K562 (cell line): ENCODE results near the gene ZCCHC8. TPM values are rescaled to one million over a fixed set of nuclear protein-coding genes. Genes with fewer than 3 reads are reported as not detected.

Source experiments
- ATAC-seq: fragments of 200-7000 bp; cut with Tn5 transposase; 3 replicates; pipeline ENCODE4 v1.9.1; 2020; ENCODE audit warnings: moderate library complexity
- BruUV-seq: library from RNA; stranded (reverse); fragments of 400-500 nt; replicated peaks from 2 replicates; lab custom pipeline; 2021; lab: Mats Ljungman, UMichigan
- CTCF ChIA-PET: fragments of 300-600 bp; formaldehyde crosslinking; extraction: SDS; loops from one replicate; lab custom pipeline; 2021; ENCODE audit warnings: low intra/inter-chr PET ratio; lab: Yijun Ruan, JAX
- POLR2A ChIA-PET: fragments of 300-600, 350-650 bp; sonication (Branson Sonifier 250); formaldehyde crosslinking; extraction: SDS; loops from one replicate; lab custom pipeline; 2021; ENCODE audit warnings: antibody characterized with exemption, inconsistent platforms; lab: Yijun Ruan, JAX
- DNase-seq, 4 experiments: peaks; one replicate each; pipeline versions ENCODE4 v3.0.0 to v3.0.0-alpha.2; 2011 to 2018; ENCODE audit warnings: low spot score in 3 of 4, mixed read lengths in 3 of 4; ENCODE audit errors: extremely low read depth in 1 of 4
- FAIRE-seq: peaks from 2 replicates; lab custom pipeline; 2011; peaks lifted over from hg19 to GRCh38; lab: Jason Lieb, UNC
- H2AFZ ChIP-seq: 2 replicates; pipeline ENCODE4 v1.6.0; 2011; ENCODE audit warnings: low read depth, low read length, control low read depth, inconsistent platforms
- H3K27ac ChIP-seq: fragments of 200-600 bp; 3 replicates; pipeline ENCODE4 v1.8.0; 2011; ENCODE audit warnings: low read depth, mild to moderate bottlenecking, control low read depth, inconsistent platforms, low read length, moderate library complexity, mixed read lengths; ENCODE audit errors: extremely low read depth
- H3K27me3 ChIP-seq, 2 experiments: fragments of 300-600 bp in 1 of 2; 2 replicates in 1 of 2; 3 replicates in 1 of 2; pipeline versions ENCODE4 v1.6.0 to v1.8.0; 2011; ENCODE audit warnings: inconsistent platforms in 2 of 2, low read length in 2 of 2, mild to moderate bottlenecking in 1 of 2, mixed read lengths in 1 of 2, moderate library complexity in 1 of 2; ENCODE audit not compliant: control insufficient read depth in 2 of 2, insufficient read depth in 2 of 2
- H3K36me3 ChIP-seq: fragments of 300-600 bp; 3 replicates; pipeline ENCODE4 v1.8.0; 2011; ENCODE audit warnings: mild to moderate bottlenecking, low read length, inconsistent platforms; ENCODE audit not compliant: control insufficient read depth, insufficient read depth
- H3K4me1 ChIP-seq, 2 experiments: fragments of 200-600 bp in 1 of 2; replicated peaks in 1 of 2; 2 replicates in 1 of 2; 3 replicates in 1 of 2; pipeline versions ENCODE4 v1.5.1 to v1.8.0; 2011; ENCODE audit warnings: inconsistent platforms in 2 of 2, low read length in 2 of 2, mild to moderate bottlenecking in 1 of 2, mixed read lengths in 1 of 2, moderate library complexity in 1 of 2; ENCODE audit not compliant: control insufficient read depth in 2 of 2, insufficient read depth in 2 of 2
- H3K4me2 ChIP-seq: 2 replicates; pipeline ENCODE4 v1.6.1; 2011; ENCODE audit warnings: low read length, control low read depth, inconsistent platforms, mixed read lengths; ENCODE audit not compliant: insufficient read depth
- H3K4me3 ChIP-seq: fragments of 200-600 bp; sonication (generic), shearing (Covaris generic); 2 replicates; pipeline ENCODE4 v1.5.1; 2016; ENCODE audit warnings: control low read depth, inconsistent platforms
- H3K79me2 ChIP-seq: fragments of 200-600 bp; 3 replicates; pipeline ENCODE4 v1.8.0; 2011; ENCODE audit warnings: low read length, inconsistent platforms; ENCODE audit not compliant: control insufficient read depth, insufficient read depth
- H3K9ac ChIP-seq, 2 experiments: 2 replicates each; pipeline versions ENCODE4 v1.6.0 to v1.6.1; 2011; ENCODE audit warnings: low read depth in 2 of 2, low read length in 2 of 2, control low read depth in 1 of 2, inconsistent platforms in 1 of 2, mild to moderate bottlenecking in 1 of 2, mixed read lengths in 1 of 2; ENCODE audit not compliant: insufficient read depth in 1 of 2
- H3K9me1 ChIP-seq: one replicate; pipeline ENCODE4 v1.6.0; 2011; ENCODE audit warnings: inconsistent platforms, mild to moderate bottlenecking, low read length, moderate library complexity; ENCODE audit not compliant: control insufficient read depth, insufficient read depth
- H3K9me3 ChIP-seq: replicated peaks from 2 replicates; pipeline ENCODE4 v1.5.1; 2011; ENCODE audit warnings: low read depth, low read length, inconsistent platforms; ENCODE audit not compliant: control insufficient read depth, insufficient read depth
- H4K20me1 ChIP-seq: replicated peaks from 2 replicates; pipeline ENCODE4 v1.6.1; 2011; ENCODE audit warnings: low read length, inconsistent platforms, mixed read lengths; ENCODE audit not compliant: control insufficient read depth, insufficient read depth
- CEBPB ChIP-seq: fragments of 450-650 bp; IDR thresholded peaks from 2 replicates; pipeline ENCODE4 v1.6.1; 2016; ENCODE audit warnings: missing genetic modification characterization, missing compliant biosample characterization
- CEBPG ChIP-seq, 3 experiments: fragments of 200-800 bp in 1 of 3; sonication (Bioruptor generic) in 1 of 3; sonication (generic) in 1 of 3; formaldehyde crosslinking in 1 of 3; IDR thresholded peaks in 2 of 3; conservative IDR thresholded peaks in 1 of 3; 2 replicates each; pipeline versions ENCODE4 v1.6.1 to v1.8.0; 2016 to 2022; ENCODE audit warnings: missing compliant biosample characterization in 2 of 3, missing genetic modification characterization in 2 of 3, mild to moderate bottlenecking in 1 of 3, missing genetic modification reagents in 1 of 3
- FOXJ2 ChIP-seq: fragments of 200-800 bp; sonication (Bioruptor generic); IDR thresholded peaks from 2 replicates; pipeline ENCODE4 v1.6.1; 2016; ENCODE audit warnings: missing genetic modification characterization, missing compliant biosample characterization
- FOXK2 ChIP-seq, 2 experiments: fragments of 450-650 bp; IDR thresholded peaks in 1 of 2; conservative IDR thresholded peaks in 1 of 2; 2 replicates each; pipeline ENCODE4 v1.6.1; 2016; ENCODE audit warnings: low read depth in 2 of 2, mild to moderate bottlenecking in 1 of 2
- GABPA ChIP-seq: fragments of 200-800 bp; sonication (Bioruptor generic); conservative IDR thresholded peaks from 2 replicates; pipeline ENCODE4 v1.6.1; 2016; ENCODE audit warnings: low read depth, missing genetic modification characterization, missing compliant biosample characterization
- HDAC3 ChIP-seq: fragments of 450-650 bp; IDR thresholded peaks from 2 replicates; pipeline ENCODE4 v1.6.1; 2018; ENCODE audit warnings: borderline replicate concordance, mild to moderate bottlenecking, moderate library complexity; ENCODE audit not compliant: partially characterized antibody
- HNRNPL ChIP-seq: fragments of 200-400 bp; formaldehyde crosslinking; IDR thresholded peaks from 2 replicates; pipeline ENCODE4 v1.6.1; 2017; ENCODE audit warnings: low read depth, mild to moderate bottlenecking, low read length
- MCM3 ChIP-seq: fragments of 450-650 bp; IDR thresholded peaks from 2 replicates; pipeline ENCODE4 v1.6.1; 2016
- SIN3B ChIP-seq: fragments of 450-650 bp; IDR thresholded peaks from 2 replicates; pipeline ENCODE4 v1.6.1; 2017; ENCODE audit warnings: low read depth, mild to moderate bottlenecking, moderate library complexity
- SMARCC2 ChIP-seq: fragments of 450-650 bp; IDR thresholded peaks from 2 replicates; pipeline ENCODE4 v1.6.1; 2017; ENCODE audit warnings: antibody characterized with exemption, moderate library complexity, mild to moderate bottlenecking, low read depth
- TCFL5 ChIP-seq: fragments of 250-450 bp; sonication (Bioruptor Pico); conservative IDR thresholded peaks from 2 replicates; pipeline ENCODE4 v1.6.1; 2021; ENCODE audit warnings: mild to moderate bottlenecking, moderate library complexity, matching md5 sums
- ZBTB49 ChIP-seq: sonication (generic); formaldehyde crosslinking; IDR thresholded peaks from 2 replicates; pipeline ENCODE4 v1.8.0; 2022; ENCODE audit warnings: missing genetic modification reagents, mild to moderate bottlenecking, borderline replicate concordance
- ZBTB8A ChIP-seq: fragments of 450-650 bp; IDR thresholded peaks from 2 replicates; pipeline ENCODE4 v1.6.1; 2018; ENCODE audit warnings: mild to moderate bottlenecking, moderate library complexity; ENCODE audit not compliant: partially characterized antibody
- ZNF431 ChIP-seq: sonication (generic); formaldehyde crosslinking; IDR thresholded peaks from 2 replicates; pipeline ENCODE4 v1.8.0; 2022; ENCODE audit warnings: mild to moderate bottlenecking, missing genetic modification reagents
- WGBS: fragments of 100-300 bp; shearing (Covaris generic); methylation state at CpG from one replicate; pipeline ENCODE4 v1.1.6; 2016; ENCODE audit warnings: low coverage, mixed read lengths; ENCODE audit not compliant: insufficient coverage; ENCODE audit errors: missing lambda C conversion rate; 5-methylcytosine and 5-hydroxymethylcytosine counted together
- in situ Hi-C: fragments of 300-500 bp; cut with MboI; formaldehyde crosslinking; loops from 4 replicates; pipeline ENCODE4 v1.15.0; 2018; ENCODE audit warnings: inconsistent platforms, mixed read lengths
- intact Hi-C: fragments of 100-400 bp; cut with micrococcal nuclease; formaldehyde crosslinking; loops from 2 replicates; pipeline ENCODE4 v1.14.2; 2022
- polyA plus RNA-seq, 8 experiments: library from polyadenylated mRNA; depleted of rRNA in 4 of 8; stranded (reverse) in 5 of 8; unstranded in 3 of 8; fragments of >200 nt; fragmentation: Nextera tagmentation in 2 of 8; fragmentation: Illumina TruSeq in 1 of 8; extraction: Ambion mirVana in 2 of 8; extraction: Trizol in 1 of 8; gene quantifications; 2 replicates each; pipeline versions ENCODE4 v1.2.1 to v1.2.3, GENCODE V29; 2011 to 2014; ENCODE audit warnings: inconsistent platforms in 1 of 8, missing spikeins in 1 of 8
- total RNA-seq, 7 experiments: library from RNA; depleted of rRNA in 6 of 7; stranded (reverse); fragments of >200 nt in 6 of 7; fragmentation: Illumina TruSeq in 2 of 7; extraction: Trizol in 2 of 7; gene quantifications; 2 replicates each; pipeline versions ENCODE4 v1.2.1 to v1.2.3, GENCODE V29; 2011 to 2021; ENCODE audit warnings: low replicate concordance in 1 of 7

ZCCHC8 gene
- total and polyA plus RNA-seq, 9 of the 15 experiments (the other 6 are each of a cell fraction or from before 2014, with no cell fraction given), result 14.8 to 50.9 (median 34.1) TPM

DNA sequence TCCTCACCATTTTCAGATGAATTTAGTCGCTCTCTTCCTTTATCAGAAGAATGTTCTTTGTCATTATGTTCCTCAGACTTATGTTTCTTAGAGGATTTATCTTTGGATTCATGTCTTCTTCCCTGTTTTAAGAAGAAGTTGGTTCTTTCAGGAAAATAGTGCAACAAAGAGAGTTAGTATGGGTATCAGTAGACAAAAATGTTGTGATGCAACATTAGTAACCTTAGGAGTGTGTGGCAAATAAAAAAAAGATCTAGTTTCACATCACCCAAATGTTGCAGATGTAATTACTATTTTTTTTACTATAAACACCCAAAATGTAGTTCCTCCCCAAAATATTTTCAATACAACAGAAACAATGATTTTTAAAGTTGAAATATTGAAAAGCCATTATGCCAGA is 18.2 kb upstream of the ZCCHC8 start:
- WGBS, result 93% methylated on average over 1 of the region's 1 CpG
- intact Hi-C loops, result no loop called here
- Histone ChIP-seq H3K4me1 (peaks cover 4 to 15% of the 10 kb centered on the region in 2 experiments; a peak in 3 of 5 replicates), H2AFZ (no peak overlapping the region), H3K9me1 (no peaks in the 10 kb centered on the region), H3K9ac (no peak overlapping the region), H3K27ac (no peak overlapping the region), H3K4me3 (no peak overlapping the region), H3K9me3 (no peaks in the 10 kb centered on the region), H4K20me1 (peaks cover 28% of the 10 kb centered on the region), H3K79me2 (peaks cover 88% of the 10 kb centered on the region), H3K36me3 (peaks cover 97% of the 10 kb centered on the region), H3K4me2 (no peak overlapping the region), H3K27me3 (no peaks in the 10 kb centered on the region)
- no TSS peak for BruUV-seq
- 0 out of 2 replicates have a peak, but pooled peaks have one; percentile 6 for TF ChIP-seq CEBPB
- TF ChIP-seq SIN3B, result no peak
- in situ Hi-C loops, result no loop called here
- POLR2A ChIA-PET, result interaction anchor here (0.6 to 6.4 kb wide), 2 partner anchors 8 to 18 kb away, joined by 3 to 73 read pairs; partner anchors contain the start of gene ZCCHC8
- DNase-seq (no peak), FAIRE-seq (no peak), ATAC-seq (no peak)
- CTCF ChIA-PET, result no interaction called here

- in situ Hi-C loops (no loop called here), intact Hi-C loops (loop anchor here (1.0 kb wide), 1 partner anchor 11 kb away; no protein-coding TSS in a partner anchor)
- ChIA-PET CTCF (no interaction called here), POLR2A (interaction anchor here (0.6 to 1.5 kb wide), 6 partner anchors 9 to 118 kb away, joined by 3 to 11 read pairs (median 6); partner anchors contain the start of genes KNTC1, RSRC2 and ZCCHC8)
- Histone ChIP-seq H3K27me3 (no peaks in the 10 kb centered on the region), H3K4me1 (peaks cover 0 to 5% of the 10 kb centered on the region in 2 experiments; a peak in 2 of 5 replicates), H3K27ac (no peak overlapping the region), H3K9ac (no peak overlapping the region), H3K79me2 (peaks cover 85% of the 10 kb centered on the region), H3K9me3 (no peaks in the 10 kb centered on the region), H3K4me3 (no peak overlapping the region), H2AFZ (no peak overlapping the region), H3K4me2 (no peak overlapping the region), H3K9me1 (no peaks in the 10 kb centered on the region), H4K20me1 (peaks cover 18% of the 10 kb centered on the region), H3K36me3 (peaks cover 96% of the 10 kb centered on the region)
- ATAC-seq (peak; percentile 36), FAIRE-seq (peak; percentile 72), DNase-seq (no peak)
- WGBS, result 57% methylated on average over 5 of the region's 5 CpGs
- BruUV-seq, result no TSS peak
- no peak for TF ChIP-seq SMARCC2
- TF ChIP-seq HNRNPL, result no peak
- no peak for TF ChIP-seq FOXJ2 (tag)
- no peak for TF ChIP-seq TCFL5 (CRISPR knock-in tag)
- no peak for TF ChIP-seq ZBTB8A
- no peak for TF ChIP-seq CEBPG (CRISPR knock-in tag; IDR thresholded peaks at IDR 0.05)
- no peak for TF ChIP-seq CEBPG (tag; conservative IDR thresholded peaks at IDR 0.05 in 1 of 2, IDR thresholded peaks at IDR 0.05 in 1 of 2)
- no peak for TF ChIP-seq GABPA (tag)
- no peak for TF ChIP-seq ZNF431 (CRISPR knock-in tag)
- TF ChIP-seq MCM3, result no peak
- no peak for TF ChIP-seq HDAC3
- no peak for TF ChIP-seq FOXK2 (conservative IDR thresholded peaks at IDR 0.05 in 1 of 2, IDR thresholded peaks at IDR 0.05 in 1 of 2; ENCODE audit: low read depth in 2 of 2)
- no peak for TF ChIP-seq ZBTB49 (CRISPR knock-in tag)
Measured at GRCh38 chr12:122517877-122518276, 17.1 kb upstream of the ZCCHC8 start.
